Stimulated activated naive CD4-positive, alpha-beta T cell treated with Interleukin-2 at 50 U/mL for 16 hours (primary cell): Measurements from ENCODE around the gene CMPK1.

Source experiments
- DNase-seq: peaks from one replicate; lab custom pipeline; 2025; lab: John Stamatoyannopoulos, UW

Gene CMPK1

DNA sequence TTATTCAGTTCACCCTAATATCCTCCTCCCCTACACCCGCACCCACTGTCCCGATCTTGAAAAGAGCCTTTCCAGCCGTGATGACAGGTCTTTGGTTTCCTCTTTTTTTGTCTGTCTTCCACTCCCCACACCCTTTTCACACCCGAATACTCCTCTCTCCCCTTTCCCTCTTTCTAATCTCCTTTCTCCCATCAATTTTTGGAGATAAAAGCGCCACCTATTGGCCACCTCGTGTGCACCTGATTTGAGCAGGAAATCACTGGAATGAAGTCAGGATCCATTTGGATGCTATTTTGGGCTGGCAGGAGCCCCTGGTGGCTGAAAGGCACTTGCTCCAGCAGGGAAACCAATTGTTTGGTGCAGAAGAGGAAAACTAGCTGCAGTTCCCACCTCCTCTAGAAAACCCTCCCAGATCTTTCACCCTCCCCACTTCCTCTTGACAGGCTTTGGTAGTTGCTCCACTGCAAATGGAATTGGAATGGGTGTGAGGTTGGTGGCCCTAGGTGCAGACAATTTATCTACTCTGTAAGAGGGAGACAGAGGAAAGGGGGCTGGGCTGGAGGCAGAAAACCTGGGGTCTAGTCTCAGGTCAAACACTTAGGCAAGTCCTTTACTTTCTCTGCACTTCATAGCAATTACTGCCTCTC lies 90.9 kb downstream of the CMPK1 start:
- DNase-seq = no peak
